ENCODE results near the gene SAMD11.
"Not testable (repeated sequence)": the region's sequence is repeated elsewhere in the genome, so short reads cannot be mapped to it uniquely, and the experiment has no call there.

DNA sequence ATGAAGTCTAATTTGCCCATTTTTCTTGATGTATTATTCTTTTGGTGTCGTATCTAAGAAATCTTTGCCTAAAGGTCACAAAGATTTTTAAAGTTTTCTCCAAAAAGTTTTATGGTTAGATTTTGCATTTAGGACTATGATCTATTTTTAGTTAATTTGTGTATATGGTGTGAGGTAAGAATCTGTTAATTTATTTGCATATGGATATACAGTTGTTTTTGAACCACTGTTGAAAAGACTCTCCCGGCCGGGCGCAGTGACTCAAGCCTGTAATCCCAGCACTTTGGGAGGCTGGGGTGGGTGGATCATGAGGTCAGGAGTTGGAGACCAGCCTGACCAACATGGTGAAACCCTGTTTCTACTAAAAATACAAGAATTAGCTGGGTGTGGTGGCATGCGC lies 64.3 kb downstream of the SAMD11 start:
- not testable (repeated sequence) for TF ChIP-seq POLR2AphosphoS5 (IDR thresholded peaks at IDR 0.05)
- TF ChIP-seq, protein P1, sequence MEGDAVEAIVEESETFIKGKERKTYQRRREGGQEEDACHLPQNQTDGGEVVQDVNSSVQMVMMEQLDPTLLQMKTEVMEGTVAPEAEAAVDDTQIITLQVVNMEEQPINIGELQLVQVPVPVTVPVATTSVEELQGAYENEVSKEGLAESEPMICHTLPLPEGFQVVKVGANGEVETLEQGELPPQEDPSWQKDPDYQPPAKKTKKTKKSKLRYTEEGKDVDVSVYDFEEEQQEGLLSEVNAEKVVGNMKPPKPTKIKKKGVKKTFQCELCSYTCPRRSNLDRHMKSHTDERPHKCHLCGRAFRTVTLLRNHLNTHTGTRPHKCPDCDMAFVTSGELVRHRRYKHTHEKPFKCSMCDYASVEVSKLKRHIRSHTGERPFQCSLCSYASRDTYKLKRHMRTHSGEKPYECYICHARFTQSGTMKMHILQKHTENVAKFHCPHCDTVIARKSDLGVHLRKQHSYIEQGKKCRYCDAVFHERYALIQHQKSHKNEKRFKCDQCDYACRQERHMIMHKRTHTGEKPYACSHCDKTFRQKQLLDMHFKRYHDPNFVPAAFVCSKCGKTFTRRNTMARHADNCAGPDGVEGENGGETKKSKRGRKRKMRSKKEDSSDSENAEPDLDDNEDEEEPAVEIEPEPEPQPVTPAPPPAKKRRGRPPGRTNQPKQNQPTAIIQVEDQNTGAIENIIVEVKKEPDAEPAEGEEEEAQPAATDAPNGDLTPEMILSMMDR (IDR thresholded peaks at IDR 0.05; ENCODE audit: poor library complexity, severe bottlenecking), result not testable (repeated sequence)

Data from neural cell (in vitro differentiated cells).